K562 (cell line): ENCODE data around the gene RTL5. TPM values are rescaled to one million over a fixed set of nuclear protein-coding genes. Genes with fewer than 3 reads are reported as not detected.

Experiments used
- ATAC-seq: fragments of 200-7000 bp; cut with Tn5 transposase; 3 replicates; pipeline ENCODE4 v1.9.1; 2020; ENCODE audit warnings: moderate library complexity
- BruUV-seq: library from RNA; stranded (reverse); fragments of 400-500 nt; replicated peaks from 2 replicates; lab custom pipeline; 2021; lab: Mats Ljungman, UMichigan
- CTCF ChIA-PET: fragments of 300-600 bp; formaldehyde crosslinking; extraction: SDS; loops from one replicate; lab custom pipeline; 2021; ENCODE audit warnings: low intra/inter-chr PET ratio; lab: Yijun Ruan, JAX
- POLR2A ChIA-PET: fragments of 300-600, 350-650 bp; sonication (Branson Sonifier 250); formaldehyde crosslinking; extraction: SDS; loops from one replicate; lab custom pipeline; 2021; ENCODE audit warnings: antibody characterized with exemption, inconsistent platforms; lab: Yijun Ruan, JAX
- DNase-seq, 4 experiments: peaks; one replicate each; pipeline versions ENCODE4 v3.0.0 to v3.0.0-alpha.2; 2011 to 2018; ENCODE audit warnings: low spot score in 3 of 4, mixed read lengths in 3 of 4; ENCODE audit errors: extremely low read depth in 1 of 4
- FAIRE-seq: peaks from 2 replicates; lab custom pipeline; 2011; peaks lifted over from hg19 to GRCh38; lab: Jason Lieb, UNC
- H2AFZ ChIP-seq: 2 replicates; pipeline ENCODE4 v1.6.0; 2011; ENCODE audit warnings: low read depth, low read length, control low read depth, inconsistent platforms
- H3K27ac ChIP-seq: fragments of 200-600 bp; 3 replicates; pipeline ENCODE4 v1.8.0; 2011; ENCODE audit warnings: low read depth, mild to moderate bottlenecking, control low read depth, inconsistent platforms, low read length, moderate library complexity, mixed read lengths; ENCODE audit errors: extremely low read depth
- H3K27me3 ChIP-seq, 2 experiments: fragments of 300-600 bp in 1 of 2; 2 replicates in 1 of 2; 3 replicates in 1 of 2; pipeline versions ENCODE4 v1.6.0 to v1.8.0; 2011; ENCODE audit warnings: inconsistent platforms in 2 of 2, low read length in 2 of 2, mild to moderate bottlenecking in 1 of 2, mixed read lengths in 1 of 2, moderate library complexity in 1 of 2; ENCODE audit not compliant: control insufficient read depth in 2 of 2, insufficient read depth in 2 of 2
- H3K36me3 ChIP-seq: fragments of 300-600 bp; 3 replicates; pipeline ENCODE4 v1.8.0; 2011; ENCODE audit warnings: mild to moderate bottlenecking, low read length, inconsistent platforms; ENCODE audit not compliant: control insufficient read depth, insufficient read depth
- H3K4me1 ChIP-seq, 2 experiments: fragments of 200-600 bp in 1 of 2; replicated peaks in 1 of 2; 2 replicates in 1 of 2; 3 replicates in 1 of 2; pipeline versions ENCODE4 v1.5.1 to v1.8.0; 2011; ENCODE audit warnings: inconsistent platforms in 2 of 2, low read length in 2 of 2, mild to moderate bottlenecking in 1 of 2, mixed read lengths in 1 of 2, moderate library complexity in 1 of 2; ENCODE audit not compliant: control insufficient read depth in 2 of 2, insufficient read depth in 2 of 2
- H3K4me2 ChIP-seq: 2 replicates; pipeline ENCODE4 v1.6.1; 2011; ENCODE audit warnings: low read length, control low read depth, inconsistent platforms, mixed read lengths; ENCODE audit not compliant: insufficient read depth
- H3K4me3 ChIP-seq: fragments of 200-600 bp; sonication (generic), shearing (Covaris generic); 2 replicates; pipeline ENCODE4 v1.5.1; 2016; ENCODE audit warnings: control low read depth, inconsistent platforms
- H3K79me2 ChIP-seq: fragments of 200-600 bp; 3 replicates; pipeline ENCODE4 v1.8.0; 2011; ENCODE audit warnings: low read length, inconsistent platforms; ENCODE audit not compliant: control insufficient read depth, insufficient read depth
- H3K9ac ChIP-seq, 2 experiments: 2 replicates each; pipeline versions ENCODE4 v1.6.0 to v1.6.1; 2011; ENCODE audit warnings: low read depth in 2 of 2, low read length in 2 of 2, control low read depth in 1 of 2, inconsistent platforms in 1 of 2, mild to moderate bottlenecking in 1 of 2, mixed read lengths in 1 of 2; ENCODE audit not compliant: insufficient read depth in 1 of 2
- H3K9me1 ChIP-seq: one replicate; pipeline ENCODE4 v1.6.0; 2011; ENCODE audit warnings: inconsistent platforms, mild to moderate bottlenecking, low read length, moderate library complexity; ENCODE audit not compliant: control insufficient read depth, insufficient read depth
- H3K9me3 ChIP-seq: replicated peaks from 2 replicates; pipeline ENCODE4 v1.5.1; 2011; ENCODE audit warnings: low read depth, low read length, inconsistent platforms; ENCODE audit not compliant: control insufficient read depth, insufficient read depth
- H4K20me1 ChIP-seq: replicated peaks from 2 replicates; pipeline ENCODE4 v1.6.1; 2011; ENCODE audit warnings: low read length, inconsistent platforms, mixed read lengths; ENCODE audit not compliant: control insufficient read depth, insufficient read depth
- ASH1L ChIP-seq: fragments of 450-650 bp; IDR thresholded peaks from 2 replicates; pipeline ENCODE4 v1.6.1; 2018; ENCODE audit warnings: borderline replicate concordance, mild to moderate bottlenecking, low read depth; ENCODE audit not compliant: partially characterized antibody
- CREB1 ChIP-seq, 2 experiments: sonication (generic) in 1 of 2; formaldehyde crosslinking in 1 of 2; IDR thresholded peaks; 2 replicates each; pipeline versions ENCODE4 v1.6.1 to v1.8.0; 2012 to 2022; ENCODE audit warnings: inconsistent platforms in 1 of 2, mild to moderate bottlenecking in 1 of 2, missing genetic modification reagents in 1 of 2, moderate library complexity in 1 of 2
- DMBX1 ChIP-seq: fragments of 250-450 bp; sonication (Bioruptor Pico); IDR thresholded peaks from 2 replicates; pipeline ENCODE4 v1.8.0; 2022; ENCODE audit warnings: inconsistent platforms, mild to moderate bottlenecking, moderate library complexity, borderline replicate concordance
- GTF2E2 ChIP-seq: fragments of 200-800 bp; sonication (Bioruptor generic); IDR thresholded peaks from 2 replicates; pipeline ENCODE4 v1.6.1; 2016; ENCODE audit warnings: missing genetic modification characterization, missing compliant biosample characterization
- NCOA1 ChIP-seq: fragments of 450-650 bp; IDR thresholded peaks from 2 replicates; pipeline ENCODE4 v1.6.1; 2016; ENCODE audit warnings: low read depth
- POLR3G ChIP-seq: IDR thresholded peaks from 2 replicates; pipeline ENCODE4 v1.6.1; 2011; ENCODE audit not compliant: insufficient read length, insufficient replicate concordance; ENCODE audit errors: extremely low read depth
- PURB ChIP-seq: sonication (generic); formaldehyde crosslinking; IDR thresholded peaks from 2 replicates; pipeline ENCODE4 v1.9.0; 2021; ENCODE audit warnings: low read depth, mild to moderate bottlenecking, missing genetic modification reagents
- ZNF384 ChIP-seq: IDR thresholded peaks from 2 replicates; pipeline ENCODE4 v1.6.1; 2012; ENCODE audit warnings: low read depth, low read length, improper control_type of control experiment
- ZNF644 ChIP-seq: fragments of 200-800 bp; sonication (Bioruptor generic); IDR thresholded peaks from 2 replicates; pipeline ENCODE4 v1.6.1; 2016; ENCODE audit warnings: low read depth, missing genetic modification characterization, missing compliant biosample characterization
- WGBS: fragments of 100-300 bp; shearing (Covaris generic); methylation state at CpG from one replicate; pipeline ENCODE4 v1.1.6; 2016; ENCODE audit warnings: low coverage, mixed read lengths; ENCODE audit not compliant: insufficient coverage; ENCODE audit errors: missing lambda C conversion rate; 5-methylcytosine and 5-hydroxymethylcytosine counted together
- in situ Hi-C: fragments of 300-500 bp; cut with MboI; formaldehyde crosslinking; loops from 4 replicates; pipeline ENCODE4 v1.15.0; 2018; ENCODE audit warnings: inconsistent platforms, mixed read lengths
- intact Hi-C: fragments of 100-400 bp; cut with micrococcal nuclease; formaldehyde crosslinking; loops from 2 replicates; pipeline ENCODE4 v1.14.2; 2022
- polyA plus RNA-seq, 8 experiments: library from polyadenylated mRNA; depleted of rRNA in 4 of 8; stranded (reverse) in 5 of 8; unstranded in 3 of 8; fragments of >200 nt; fragmentation: Nextera tagmentation in 2 of 8; fragmentation: Illumina TruSeq in 1 of 8; extraction: Ambion mirVana in 2 of 8; extraction: Trizol in 1 of 8; gene quantifications; 2 replicates each; pipeline versions ENCODE4 v1.2.1 to v1.2.3, GENCODE V29; 2011 to 2014; ENCODE audit warnings: inconsistent platforms in 1 of 8, missing spikeins in 1 of 8
- total RNA-seq, 7 experiments: library from RNA; depleted of rRNA in 6 of 7; stranded (reverse); fragments of >200 nt in 6 of 7; fragmentation: Illumina TruSeq in 2 of 7; extraction: Trizol in 2 of 7; gene quantifications; 2 replicates each; pipeline versions ENCODE4 v1.2.1 to v1.2.3, GENCODE V29; 2011 to 2021; ENCODE audit warnings: low replicate concordance in 1 of 7
- TF ChIP-seq, protein P1 (sequence below): fragments of 450-650 bp; formaldehyde crosslinking; IDR thresholded peaks from 2 replicates; pipeline ENCODE4 v1.4.0; 2020; ENCODE audit warnings: mild to moderate bottlenecking, moderate library complexity

The RTL5 gene
- total and polyA plus RNA-seq, 9 of the 15 experiments (the other 6 are each of a cell fraction or from before 2014, with no cell fraction given) = 0.03 TPM; not detected in 8

DNA sequence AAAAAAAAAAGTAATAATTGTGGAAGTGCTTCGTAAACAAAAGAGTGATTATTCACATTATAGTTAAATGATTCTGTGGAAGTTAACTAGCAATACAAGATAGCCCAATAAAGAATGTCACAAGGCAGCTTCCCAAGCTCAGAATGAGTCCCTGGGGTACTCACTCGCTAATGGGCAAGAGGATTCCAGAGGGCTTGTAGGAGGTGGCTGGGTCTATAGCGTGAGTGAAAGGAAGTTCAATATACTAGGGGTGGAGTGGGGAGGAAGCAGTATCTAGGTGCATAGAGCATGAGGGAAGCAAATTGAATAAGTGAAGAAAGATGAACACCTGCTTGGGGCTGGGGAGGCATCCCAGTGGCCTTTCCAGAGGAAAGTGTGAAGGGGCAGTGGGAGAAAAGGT lies 42.5 kb downstream of the RTL5 start:
- no peak overlapping the region for H3K9ac ChIP-seq
- BruUV-seq = no TSS peak
- TF ChIP-seq, protein P1, sequence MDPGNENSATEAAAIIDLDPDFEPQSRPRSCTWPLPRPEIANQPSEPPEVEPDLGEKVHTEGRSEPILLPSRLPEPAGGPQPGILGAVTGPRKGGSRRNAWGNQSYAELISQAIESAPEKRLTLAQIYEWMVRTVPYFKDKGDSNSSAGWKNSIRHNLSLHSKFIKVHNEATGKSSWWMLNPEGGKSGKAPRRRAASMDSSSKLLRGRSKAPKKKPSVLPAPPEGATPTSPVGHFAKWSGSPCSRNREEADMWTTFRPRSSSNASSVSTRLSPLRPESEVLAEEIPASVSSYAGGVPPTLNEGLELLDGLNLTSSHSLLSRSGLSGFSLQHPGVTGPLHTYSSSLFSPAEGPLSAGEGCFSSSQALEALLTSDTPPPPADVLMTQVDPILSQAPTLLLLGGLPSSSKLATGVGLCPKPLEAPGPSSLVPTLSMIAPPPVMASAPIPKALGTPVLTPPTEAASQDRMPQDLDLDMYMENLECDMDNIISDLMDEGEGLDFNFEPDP (CRISPR knock-in tag) = no peak
- TF ChIP-seq PURB (CRISPR knock-in tag) (no peak), ASH1L (no peak), ZNF384 (no peak), CREB1 (IDR thresholded peaks at IDR 0.05) (no peak), CREB1 (CRISPR knock-in tag; IDR thresholded peaks at IDR 0.05) (no peak), ZNF644 (tag) (no peak), POLR3G (no peak), DMBX1 (CRISPR knock-in tag) (no peak), GTF2E2 (tag) (no peak), NCOA1 (no peak)
- TF ChIP-seq, all 486 proteins: peak for 0
- H3K36me3 ChIP-seq = no peaks in the 10 kb centered on the region
- no peak for FAIRE-seq
- H3K27ac ChIP-seq = no peak overlapping the region
- no peak overlapping the region for H3K4me3 ChIP-seq
- no peak for DNase-seq
- CTCF ChIA-PET = no interaction called here
- no peak overlapping the region for H2AFZ ChIP-seq
- POLR2A ChIA-PET = no interaction called here
- no peak for ATAC-seq
- no peak overlapping the region for H3K4me2 ChIP-seq
- no peaks in the 10 kb centered on the region; the same call in 1 of the 2 replicates for H4K20me1 ChIP-seq
- H3K9me3 ChIP-seq = no peaks in the 10 kb centered on the region
- no peaks in the 10 kb centered on the region for H3K9me1 ChIP-seq
- intact Hi-C loops (no loop called here), in situ Hi-C loops (no loop called here)
- 0% methylated on average over 2 of the region's 3 CpGs for WGBS
- no peaks in the 10 kb centered on the region for H3K4me1 ChIP-seq
- H3K27me3 ChIP-seq = peaks cover 0 to 15% of the 10 kb centered on the region in 2 experiments; a peak in 2 of 5 replicates
- H3K79me2 ChIP-seq = no peaks in the 10 kb centered on the region
